ENCODE results near the gene GBX1. TPM values are rescaled to one million over a fixed set of nuclear protein-coding genes. Genes with fewer than 3 reads are reported as not detected.

GBX1 gene
- total RNA-seq, 2 donors from 2014 or later, result not detected

GRCh38 chr7:151101621-151102396, 65.7 kb downstream of the GBX1 start:
- H3K36me3 ChIP-seq (replicated peaks in 1 of 2; ENCODE audit: insufficient read depth in 1 of 2, low read depth in 2 of 2), result no peaks in the 10 kb centered on the region
- H3K4me1 ChIP-seq, result no peaks in the 10 kb centered on the region
- H3K4me3 ChIP-seq, result no peak overlapping the region
- intact Hi-C loops (cut with DNase I), result no loop called here
- no peak for DNase-seq
- TF ChIP-seq CTCF (IDR thresholded peaks at IDR 0.05), result no peak
- TF ChIP-seq POLR2A (IDR thresholded peaks at IDR 0.05), result no peak
- no peak overlapping the region for H3K27ac ChIP-seq
- H3K9me3 ChIP-seq, result no peaks in the 10 kb centered on the region
- ATAC-seq, result no peak
- no peaks in the 10 kb centered on the region for H3K27me3 ChIP-seq
- 84 to 92% methylated on average over 17 to 24 of the region's 24 CpGs for WGBS, 2 donors

GRCh38 chr7:151100921-151101320, 66.6 kb downstream of the GBX1 start:
- ATAC-seq (no peak), DNase-seq (no peak)
- 84 to 92% methylated on average over 7 to 10 of the region's 10 CpGs for WGBS, 2 donors
- H3K27ac ChIP-seq, result no peak overlapping the region
- no peaks in the 10 kb centered on the region for H3K4me1 ChIP-seq
- no peaks in the 10 kb centered on the region for H3K27me3 ChIP-seq
- intact Hi-C loops (cut with DNase I), result no loop called here
- TF ChIP-seq CTCF (IDR thresholded peaks at IDR 0.05) (no peak), POLR2A (IDR thresholded peaks at IDR 0.05) (no peak)
- H3K4me3 ChIP-seq, result no peak overlapping the region
- H3K9me3 ChIP-seq, result no peaks in the 10 kb centered on the region
- H3K36me3 ChIP-seq (replicated peaks in 1 of 2; ENCODE audit: insufficient read depth in 1 of 2, low read depth in 2 of 2), result no peaks in the 10 kb centered on the region

- Histone ChIP-seq H3K4me1 (no peaks in the 10 kb centered on the region), H3K9me3 (no peaks in the 10 kb centered on the region), H3K27ac (no peak overlapping the region), H3K36me3 (replicated peaks in 1 of 2; ENCODE audit: insufficient read depth in 1 of 2, low read depth in 2 of 2) (no peaks in the 10 kb centered on the region), H3K27me3 (no peaks in the 10 kb centered on the region), H3K4me3 (no peak overlapping the region)
- ATAC-seq, result peak; percentile 21
- 70 to 80% methylated on average over 20 of the region's 20 CpGs for WGBS, 2 donors
- TF ChIP-seq CTCF (IDR thresholded peaks at IDR 0.05) (no peak), POLR2A (IDR thresholded peaks at IDR 0.05) (no peak)
- intact Hi-C loops (cut with DNase I), result no loop called here
- DNase-seq, result no peak
Observed at GRCh38 chr7:151099486-151100211, 67.8 kb downstream of the GBX1 start.

Other genes with a start within 250 kb of the GBX1 start
- gene KCNH2, start 189.4 kb downstream of the GBX1 start, total RNA-seq, result 1 to 10 TPM; 3.6 to 5.3 TPM
- 1 to 10 TPM; 4.9 to 7.6 TPM for gene NOS3, start 176.7 kb downstream of the GBX1 start, total RNA-seq
- gene ATG9B, start 143.2 kb downstream of the GBX1 start, total RNA-seq, result not detected
- gene ABCB8, start 139.2 kb downstream of the GBX1 start, total RNA-seq, result 10 to 100 TPM in 1 of 2 donors, 1 to 10 TPM in 1; 8.8 to 39.6 TPM
- gene ASIC3, start 119.2 kb downstream of the GBX1 start, total RNA-seq, result 1 to 10 TPM in 1 of 2 donors, under 1 TPM in 1; 0.78 to 1.3 TPM
- gene CDK5, start 109.8 kb downstream of the GBX1 start, total RNA-seq, result 1 to 10 TPM; 2.3 to 6.3 TPM
- 100 to 1,000 TPM in 1 of 2 donors, 10 to 100 TPM in 1; 50.1 to 147 TPM for gene SLC4A2, start 108.1 kb downstream of the GBX1 start, total RNA-seq
- gene FASTK, start 86.9 kb downstream of the GBX1 start, total RNA-seq, result 100 to 1,000 TPM in 1 of 2 donors, 10 to 100 TPM in 1; 60.7 to 201 TPM
- gene TMUB1, start 84.2 kb downstream of the GBX1 start, total RNA-seq, result 10 to 100 TPM; 34.9 to 54.2 TPM
- 100 to 1,000 TPM in 1 of 2 donors, 10 to 100 TPM in 1; 45.4 to 104 TPM for gene AGAP3, start 81.2 kb downstream of the GBX1 start, total RNA-seq
- not detected for gene ASB10, start 19.6 kb upstream of the GBX1 start, total RNA-seq
- gene H2BK1, start 42.8 kb upstream of the GBX1 start, total RNA-seq, result not detected
- gene ABCF2, start 59.5 kb upstream of the GBX1 start, total RNA-seq, result 10 to 100 TPM; 11.9 to 13.5 TPM
- gene CHPF2, start 64.8 kb upstream of the GBX1 start, total RNA-seq, result 10 to 100 TPM; 24.4 to 52.1 TPM
- 10 to 100 TPM; 22.3 to 37.2 TPM for gene SMARCD3, start 81.0 kb upstream of the GBX1 start, total RNA-seq
- gene NUB1, start 174.1 kb upstream of the GBX1 start, total RNA-seq, result 10 to 100 TPM; 36.8 to 43.8 TPM
- gene WDR86, start 242.3 kb upstream of the GBX1 start, total RNA-seq, result 10 to 100 TPM in 1 of 2 donors, 1 to 10 TPM in 1; 3.9 to 11.2 TPM

Measured in body of pancreas (tissue), 4 donors.